ENCODE measurements around the gene EPHA7. TPM values are rescaled to one million over a fixed set of nuclear protein-coding genes. Genes with fewer than 3 reads are reported as not detected.

EPHA7 gene
- total and polyA plus RNA-seq, 2 of the 4 experiments (the other 2 are of a cell fraction) = not detected

DNA sequence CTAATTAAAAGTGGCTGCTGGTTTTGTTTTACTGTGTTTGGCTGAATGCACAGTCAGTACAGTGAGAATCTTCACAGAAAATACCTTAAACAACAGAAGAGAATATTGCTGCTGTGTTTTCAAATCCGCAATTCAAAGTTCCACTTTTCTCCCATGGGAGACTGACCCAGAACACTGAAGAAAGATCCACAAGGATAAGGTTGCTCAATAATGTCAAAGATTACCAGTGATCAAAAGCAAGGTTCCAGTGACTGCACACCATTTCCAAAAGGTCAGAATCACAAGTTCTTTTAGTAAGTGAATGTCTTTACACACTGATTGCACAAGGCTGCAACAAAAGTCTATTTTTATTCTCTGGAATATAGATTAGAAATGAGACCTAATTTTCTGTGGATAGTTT, 82.3 kb downstream of the EPHA7 start:
- Histone ChIP-seq H3K4ac (ENCODE audit: low read depth, low read length) (no peak overlapping the region), H3K79me1 (ENCODE audit: low read depth in 1 of 2, low read length in 2 of 2) (no peaks in the 10 kb centered on the region), H3K23ac (ENCODE audit: low read depth, low read length) (no peak overlapping the region), H4K91ac (ENCODE audit: insufficient read depth, low read depth, low read length) (no peak overlapping the region), H3K4me3 (ENCODE audit: insufficient read depth, low read depth, low read length) (no peak overlapping the region), H3K9me3 (ENCODE audit: control insufficient read depth, insufficient read depth, low read length) (no peaks in the 10 kb centered on the region), H3K14ac (replicated peaks; ENCODE audit: low read depth, low read length) (no peak overlapping the region), H3K27me3 (ENCODE audit: control insufficient read depth, insufficient read depth, low read length) (no peaks in the 10 kb centered on the region), H3K4me2 (ENCODE audit: low read depth, low read length) (no peak overlapping the region), H3K36me3 (ENCODE audit: control insufficient read depth, insufficient read depth, low read length) (no peaks in the 10 kb centered on the region), H2BK15ac (ENCODE audit: low read depth, low read length) (no peak overlapping the region), H2AK5ac (ENCODE audit: low read depth, low read length) (no peak overlapping the region), H3K9me1 (ENCODE audit: insufficient read depth, low read length) (no peaks in the 10 kb centered on the region), H4K20me1 (ENCODE audit: insufficient read depth, low read length) (no peaks in the 10 kb centered on the region), H2BK20ac (ENCODE audit: low read depth, low read length) (no peak overlapping the region), H2BK120ac (ENCODE audit: low read depth, low read length) (no peak overlapping the region), H3K18ac (ENCODE audit: low read depth, low read length) (no peak overlapping the region), H3K9ac (ENCODE audit: low read depth, low read length) (no peak overlapping the region), H4K5ac (ENCODE audit: low read depth, low read length) (no peak overlapping the region), H4K8ac (ENCODE audit: low read depth in 2 of 2, low read length in 2 of 2) (no peak overlapping the region), H2AK9ac (replicated peaks; ENCODE audit: low read depth, low read length, poor library complexity) (no peak overlapping the region), H2BK5ac (ENCODE audit: low read depth, low read length, poor library complexity, severe bottlenecking) (no peak overlapping the region), H3K4me1 (ENCODE audit: control insufficient read depth, insufficient read depth, low read length) (no peaks in the 10 kb centered on the region), H3K27ac (ENCODE audit: insufficient read depth, low read length) (no peak overlapping the region), H3K56ac (ENCODE audit: extremely low read depth, insufficient read depth, low read length) (no peak overlapping the region), H2AFZ (replicated peaks; ENCODE audit: low read length, poor library complexity) (no peak overlapping the region)
- TF ChIP-seq RCOR1 (IDR thresholded peaks at IDR 0.05; ENCODE audit: insufficient replicate concordance, low read length) = no peak
- no peak for TF ChIP-seq MAFK (IDR thresholded peaks at IDR 0.05; ENCODE audit: low read depth, low read length)
- no peak for TF ChIP-seq BHLHE40 (IDR thresholded peaks at IDR 0.05; ENCODE audit: low read depth, low read length)
- BruUV-seq (replicated peaks) = no TSS peak
- ATAC-seq (ENCODE audit: low read depth) (no peak), DNase-seq (no peak)
- ChIA-PET CTCF (no interaction called here), POLR2A (ENCODE audit: unreplicated experiment) (no interaction called here)
- in situ Hi-C loops (cut with MboI; ENCODE audit: low sequenced_read_pairs) = no loop called here
- no CpG with 5 or more reads among the region's 1 CpG for WGBS, 2 experiments (ENCODE audit: extremely low coverage in 2 of 2, insufficient read length in 1 of 2)
- intact Hi-C loops (cut with micrococcal nuclease) = no loop called here
- dilution Hi-C loops (cut with HindIII; ENCODE audit: low sequenced_read_pairs, unreplicated experiment) = no loop called here
